Right atrium auricular region (tissue), 2 donors: ENCODE data around the gene ARMH1. TPM values are rescaled to one million over a fixed set of nuclear protein-coding genes. Genes with fewer than 3 reads are reported as not detected.
A peak's percentile ranks its signal among the peaks of the same experiment; 100 is the strongest.

Source experiments
- DNase-seq: peaks from one replicate; pipeline ENCODE4 v3.0.0-alpha.2; 2019; ENCODE audit warnings: low spot score
- H3K27ac ChIP-seq, 2 donors: fragments of 200-600 bp; sonication (generic); 1 replicate in 1 of 2; 2 replicates in 1 of 2; pipeline ENCODE4 v1.5.1; 2016 to 2019
- H3K27me3 ChIP-seq, 2 donors: fragments of 200-600 bp; sonication (generic); one replicate each; pipeline versions ENCODE4 v1.5.1 to v1.6.0; 2017 to 2019
- H3K36me3 ChIP-seq: fragments of 200-600 bp; sonication (generic); one replicate; pipeline ENCODE4 v1.5.1; 2016
- H3K4me1 ChIP-seq, 2 donors: fragments of 200-600 bp; sonication (generic); one replicate each; pipeline versions ENCODE4 v1.5.1 to v1.6.0; 2017 to 2019
- H3K4me3 ChIP-seq, 2 donors: fragments of 200-600 bp; sonication (generic); 1 replicate in 1 of 2; 2 replicates in 1 of 2; pipeline ENCODE4 v1.5.1; 2017 to 2019; ENCODE audit warnings: mild to moderate bottlenecking in 1 of 2, moderate library complexity in 1 of 2
- H3K9me3 ChIP-seq, 2 donors: fragments of 200-600 bp; sonication (generic); one replicate each; pipeline ENCODE4 v1.5.1; 2019
- CTCF ChIP-seq, 2 donors: fragments of 200-600 bp; sonication (generic); IDR thresholded peaks; one replicate each; pipeline ENCODE4 v1.5.1; 2019; ENCODE audit warnings: antibody characterized with exemption in 2 of 2
- total RNA-seq, 2 donors: library from RNA; depleted of rRNA; stranded (reverse); fragments of >200 nt; gene quantifications; one replicate each; pipeline ENCODE4 v1.1.0, GENCODE V29; 2016

The ARMH1 gene
- total RNA-seq, 2 donors from 2014 or later, result 0.19 to 5.2 TPM

DNA sequence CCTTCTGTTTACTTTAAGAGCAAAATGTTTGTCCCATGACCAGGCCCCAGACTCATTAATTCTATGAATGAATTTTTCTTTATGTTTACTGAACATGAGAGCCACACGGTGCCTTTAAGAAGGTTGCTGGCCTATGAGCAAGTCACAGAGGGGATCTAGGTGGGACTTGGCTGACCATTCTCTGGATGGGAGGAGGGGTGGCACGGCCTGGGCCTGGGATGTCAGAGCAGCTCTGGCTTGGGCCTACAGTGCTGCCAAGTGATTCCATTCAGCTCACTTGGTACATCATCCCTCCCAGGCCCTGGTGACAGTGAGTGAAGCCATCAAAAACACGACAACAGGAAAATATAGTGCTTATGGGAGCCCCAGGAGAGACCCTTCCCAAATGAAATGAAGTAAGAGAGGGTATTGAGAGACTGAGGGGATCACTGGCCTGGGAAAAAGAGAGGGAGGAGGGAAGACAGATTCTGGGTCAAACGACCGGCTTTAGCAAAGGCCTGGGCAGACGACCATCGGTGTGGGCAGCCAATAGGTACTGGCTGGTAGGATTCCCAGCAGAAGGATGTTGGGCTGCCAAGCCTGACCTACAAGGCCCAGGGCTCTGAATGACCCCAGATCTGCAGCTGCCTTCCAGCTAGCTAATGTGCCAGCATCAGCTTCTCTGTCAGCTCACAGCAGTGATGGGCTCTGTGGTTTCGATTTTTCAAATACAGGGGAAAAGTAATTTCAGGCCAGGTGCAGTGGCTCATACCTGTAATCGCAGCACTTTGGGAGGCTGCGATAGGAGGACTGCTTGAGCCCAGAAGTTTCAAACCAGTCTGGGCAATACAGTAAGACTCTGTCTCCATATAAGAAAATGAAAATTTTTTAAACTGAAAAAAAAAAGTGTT, 3.5 kb upstream of the ARMH1 start:
- H3K27me3 ChIP-seq, result no peaks in the 10 kb centered on the region
- peaks cover 0 to 31% of the 10 kb centered on the region in 2 donors for H3K4me1 ChIP-seq
- no peaks in the 10 kb centered on the region for H3K36me3 ChIP-seq
- no peak overlapping the region for H3K27ac ChIP-seq
- no peak overlapping the region for H3K4me3 ChIP-seq
- DNase-seq, result no peak
- TF ChIP-seq CTCF (IDR thresholded peaks at IDR 0.05), result no peak
- H3K9me3 ChIP-seq, result no peaks in the 10 kb centered on the region

GRCh38 chr1:44672254-44672955, 2.1 kb upstream of the ARMH1 start:
- peak; percentile 62 for DNase-seq
- no peak for TF ChIP-seq CTCF (IDR thresholded peaks at IDR 0.05)
- Histone ChIP-seq H3K36me3 (no peaks in the 10 kb centered on the region), H3K9me3 (no peaks in the 10 kb centered on the region), H3K4me3 (no peak overlapping the region), H3K27ac (peak overlapping the region; percentile 96 to 97), H3K4me1 (peaks cover 0 to 44% of the 10 kb centered on the region in 2 donors), H3K27me3 (no peaks in the 10 kb centered on the region)

GRCh38 chr1:44672961-44673674, 1.4 kb upstream of the ARMH1 start:
- Histone ChIP-seq H3K36me3 (no peaks in the 10 kb centered on the region), H3K27me3 (no peaks in the 10 kb centered on the region), H3K9me3 (no peaks in the 10 kb centered on the region), H3K27ac (peak overlapping the region; percentile 96 to 97), H3K4me1 (peaks cover 0 to 44% of the 10 kb centered on the region in 2 donors), H3K4me3 (peak overlapping the region; percentile 59 to 68)
- no peak for DNase-seq
- TF ChIP-seq CTCF (IDR thresholded peaks at IDR 0.05), result no peak

- H3K27me3 ChIP-seq, result no peaks in the 10 kb centered on the region
- H3K27ac ChIP-seq, result peak overlapping the region; percentile 96 to 97
- TF ChIP-seq CTCF (IDR thresholded peaks at IDR 0.05), result no peak
- peak overlapping the region; percentile 59 to 68 for H3K4me3 ChIP-seq
- peaks cover 0 to 45% of the 10 kb centered on the region in 2 donors for H3K4me1 ChIP-seq
- H3K9me3 ChIP-seq, result no peaks in the 10 kb centered on the region
- no peaks in the 10 kb centered on the region for H3K36me3 ChIP-seq
- DNase-seq, result no peak
Measured at GRCh38 chr1:44673675-44674112, 820 bp upstream of the ARMH1 start.

DNA sequence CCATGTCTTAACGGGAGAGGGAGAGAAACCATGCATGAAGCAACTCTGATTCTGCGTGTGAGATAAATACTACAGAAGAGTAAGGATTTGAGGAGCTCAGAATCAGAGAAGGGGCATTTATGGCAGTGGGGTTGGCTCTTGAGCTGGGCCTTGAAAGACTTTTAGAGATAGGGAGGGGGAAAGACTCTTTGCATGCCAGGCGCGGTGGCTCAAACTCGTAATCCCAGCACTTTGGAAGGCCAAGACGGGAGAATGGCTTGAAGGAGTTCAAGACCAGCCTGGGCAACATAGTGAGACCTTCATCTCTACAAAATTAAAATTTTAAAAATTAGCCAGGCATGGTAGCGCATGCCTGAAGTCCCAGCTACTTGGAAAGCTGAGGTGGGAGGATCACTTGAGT, 672 bp downstream of the ARMH1 start:
- no peaks in the 10 kb centered on the region for H3K9me3 ChIP-seq
- no peak for TF ChIP-seq CTCF (IDR thresholded peaks at IDR 0.05)
- no peak for DNase-seq
- peak overlapping the region; percentile 96 to 97 for H3K27ac ChIP-seq
- H3K27me3 ChIP-seq, result no peaks in the 10 kb centered on the region
- H3K4me1 ChIP-seq, result peaks cover 0 to 51% of the 10 kb centered on the region in 2 donors
- H3K4me3 ChIP-seq, result peak overlapping the region; percentile 59 to 68
- H3K36me3 ChIP-seq, result no peaks in the 10 kb centered on the region
